Measurements from ENCODE around the gene NEURL2.

NEURL2 gene

GRCh38 chr20:45886590-45887345 lies 4.2 kb downstream of the NEURL2 start:
- H3K79me2 ChIP-seq (ENCODE audit: insufficient read depth, low read length), result peaks cover 32% of the 10 kb centered on the region
- no peak overlapping the region for H2AFZ ChIP-seq (ENCODE audit: low read length)
- H3F3A ChIP-seq (ENCODE audit: low read depth), result peaks cover 3% of the 10 kb centered on the region; the same call in 1 of the 2 replicates
- H4K20me1 ChIP-seq (ENCODE audit: insufficient read depth, low read length, poor library complexity, severe bottlenecking), result peaks cover 4% of the 10 kb centered on the region
- H3K36me3 ChIP-seq (ENCODE audit: insufficient read depth, low read length), result peaks cover 7% of the 10 kb centered on the region; the same call in 1 of the 2 replicates
- H3K4me2 ChIP-seq (ENCODE audit: low read depth, low read length, poor library complexity, severe bottlenecking), result no peak overlapping the region
- peaks cover 41% of the 10 kb centered on the region for H3K4me1 ChIP-seq (ENCODE audit: insufficient read depth, low read length, poor library complexity, severe bottlenecking)
- H3K9me3 ChIP-seq (ENCODE audit: insufficient read depth, low read depth, low read length), result no peaks in the 10 kb centered on the region
- H3K27me3 ChIP-seq (ENCODE audit: insufficient read depth, low read length, poor library complexity, severe bottlenecking), result no peaks in the 10 kb centered on the region
- no peak overlapping the region for H3K9ac ChIP-seq (ENCODE audit: low read depth, low read length, poor library complexity, severe bottlenecking)
- TF ChIP-seq EZH2phosphoT487 (IDR thresholded peaks at IDR 0.05; ENCODE audit: borderline replicate concordance) (no peak), CTCF (conservative IDR thresholded peaks at IDR 0.05; ENCODE audit: low read length) (no peak)
- H3K4me3 ChIP-seq (ENCODE audit: low read length, poor library complexity, severe bottlenecking), result no peak overlapping the region
- H3K9me2 ChIP-seq (replicated peaks; ENCODE audit: low read depth, low read length), result no peaks in the 10 kb centered on the region

- TF ChIP-seq CTCF (conservative IDR thresholded peaks at IDR 0.05; ENCODE audit: low read length), result no peak
- no peak for TF ChIP-seq EZH2phosphoT487 (IDR thresholded peaks at IDR 0.05; ENCODE audit: borderline replicate concordance)
- Histone ChIP-seq H3F3A (ENCODE audit: low read depth) (peaks cover 3% of the 10 kb centered on the region; the same call in 1 of the 2 replicates), H4K20me1 (ENCODE audit: insufficient read depth, low read length, poor library complexity, severe bottlenecking) (peaks cover 8% of the 10 kb centered on the region), H3K9me3 (ENCODE audit: insufficient read depth, low read depth, low read length) (no peaks in the 10 kb centered on the region), H3K4me2 (ENCODE audit: low read depth, low read length, poor library complexity, severe bottlenecking) (peak overlapping the region; percentile 92), H3K4me3 (ENCODE audit: low read length, poor library complexity, severe bottlenecking) (no peak overlapping the region), H3K27me3 (ENCODE audit: insufficient read depth, low read length, poor library complexity, severe bottlenecking) (no peaks in the 10 kb centered on the region), H3K79me2 (ENCODE audit: insufficient read depth, low read length) (peaks cover 35% of the 10 kb centered on the region), H3K4me1 (ENCODE audit: insufficient read depth, low read length, poor library complexity, severe bottlenecking) (peaks cover 36% of the 10 kb centered on the region), H3K9me2 (replicated peaks; ENCODE audit: low read depth, low read length) (no peaks in the 10 kb centered on the region), H3K9ac (ENCODE audit: low read depth, low read length, poor library complexity, severe bottlenecking) (no peak overlapping the region), H2AFZ (ENCODE audit: low read length) (no peak overlapping the region), H3K36me3 (ENCODE audit: insufficient read depth, low read length) (peaks cover 15% of the 10 kb centered on the region; the same call in 1 of the 2 replicates)
These were observed 7.9 kb downstream of the NEURL2 start for GRCh38 chr20:45883100-45883469.

GRCh38 chr20:45882469-45883099 lies 8.4 kb downstream of the NEURL2 start:
- Histone ChIP-seq H3K4me2 (ENCODE audit: low read depth, low read length, poor library complexity, severe bottlenecking) (peak overlapping the region; percentile 92), H3K27me3 (ENCODE audit: insufficient read depth, low read length, poor library complexity, severe bottlenecking) (no peaks in the 10 kb centered on the region), H3K9ac (ENCODE audit: low read depth, low read length, poor library complexity, severe bottlenecking) (no peak overlapping the region), H3F3A (ENCODE audit: low read depth) (peaks cover 3% of the 10 kb centered on the region; the same call in 1 of the 2 replicates), H3K9me2 (replicated peaks; ENCODE audit: low read depth, low read length) (no peaks in the 10 kb centered on the region), H3K79me2 (ENCODE audit: insufficient read depth, low read length) (peaks cover 35% of the 10 kb centered on the region), H3K4me1 (ENCODE audit: insufficient read depth, low read length, poor library complexity, severe bottlenecking) (peaks cover 36% of the 10 kb centered on the region), H4K20me1 (ENCODE audit: insufficient read depth, low read length, poor library complexity, severe bottlenecking) (peaks cover 8% of the 10 kb centered on the region), H3K4me3 (ENCODE audit: low read length, poor library complexity, severe bottlenecking) (peak overlapping the region; percentile 96), H2AFZ (ENCODE audit: low read length) (no peak overlapping the region), H3K9me3 (ENCODE audit: insufficient read depth, low read depth, low read length) (no peaks in the 10 kb centered on the region), H3K36me3 (ENCODE audit: insufficient read depth, low read length) (peaks cover 20% of the 10 kb centered on the region; the same call in 1 of the 2 replicates)
- TF ChIP-seq EZH2phosphoT487 (IDR thresholded peaks at IDR 0.05; ENCODE audit: borderline replicate concordance) (no peak), CTCF (conservative IDR thresholded peaks at IDR 0.05; ENCODE audit: low read length) (no peak)
